Adrenal gland (tissue), 5 donors: ENCODE data around the gene IMMP2L.

Experiments used
- CTCF ChIP-seq, 6 experiments: fragments of 450-650 bp in 4 of 6; fragments of 200-600 bp in 2 of 6; sonication (generic) in 1 of 6; IDR thresholded peaks; 1 replicate in 5 of 6; 2 replicates in 1 of 6; pipeline versions ENCODE4 v1.5.1 to v1.8.0; 2016 to 2021; ENCODE audit warnings: antibody characterized with exemption in 6 of 6, mild to moderate bottlenecking in 2 of 6, moderate library complexity in 1 of 6
- POLR2A ChIP-seq, 2 donors: fragments of 450-650 bp; IDR thresholded peaks; one replicate each; pipeline ENCODE4 v1.6.1; 2017; ENCODE audit warnings: antibody characterized with exemption in 2 of 2, mild to moderate bottlenecking in 2 of 2, moderate library complexity in 1 of 2
- donor health status: DM: no; HTN: no; CAD: no.

DNA sequence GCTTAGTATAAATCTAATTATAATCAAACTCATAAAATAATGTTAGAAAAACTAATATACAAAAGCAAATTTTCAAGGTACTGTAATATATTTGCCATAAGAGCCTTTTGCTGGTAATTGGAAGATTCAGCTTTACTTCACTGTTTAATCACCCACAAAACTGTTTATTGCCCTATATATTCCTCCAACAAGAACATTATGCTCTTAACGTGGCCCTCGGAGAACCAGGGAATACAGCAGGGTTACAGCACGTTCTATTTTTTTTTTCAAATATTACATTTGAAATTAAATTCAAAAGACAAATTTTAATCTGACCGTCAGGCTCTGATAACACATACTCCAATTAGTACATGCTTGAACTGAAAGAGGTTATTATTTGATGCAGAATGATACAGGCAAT lies 807.6 kb downstream of the IMMP2L start:
- TF ChIP-seq CTCF (IDR thresholded peaks at IDR 0.05) (no peak), POLR2A (IDR thresholded peaks at IDR 0.05) (no peak)
